ENCODE measurements around the gene PLK2. TPM values are rescaled to one million over a fixed set of nuclear protein-coding genes. Genes with fewer than 3 reads are reported as not detected.

Gene PLK2
- total RNA-seq, 1 experiment from 2014 or later = 258 TPM

DNA sequence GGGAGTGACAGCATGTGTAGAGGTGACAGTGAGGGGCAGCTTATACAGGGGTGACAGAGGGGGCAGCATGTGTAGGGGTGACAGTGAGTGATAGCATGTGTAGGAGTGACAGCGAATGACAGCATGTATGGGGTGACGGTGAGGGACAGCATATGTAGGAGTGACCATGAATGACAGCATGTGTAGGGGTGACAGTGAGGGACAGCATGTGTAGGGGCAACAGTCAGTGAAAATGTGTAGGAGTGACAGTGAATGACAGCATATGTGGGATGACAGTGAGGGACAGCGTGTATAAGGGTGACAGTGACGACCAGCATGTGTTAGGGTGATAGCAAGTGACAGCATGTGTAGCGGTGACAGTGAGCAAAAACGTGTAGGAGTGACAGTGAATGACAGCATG, 21.9 kb upstream of the PLK2 start:
- ATAC-seq = no peak
- H3K4me1 ChIP-seq (ENCODE audit: control insufficient read depth, insufficient read depth, low read length) = no peaks in the 10 kb centered on the region
- in situ Hi-C loops (cut with HindIII; ENCODE audit: low pct_unique_long_range_greater_than_20kb, low sequenced_read_pairs) = no loop called here
- no peaks in the 10 kb centered on the region for H3K36me3 ChIP-seq (ENCODE audit: control insufficient read depth, insufficient read depth, low read length)
- no peak overlapping the region for H3K27ac ChIP-seq (ENCODE audit: low read length)
- no TSS peak for BruUV-seq (replicated peaks)
- POLR2A ChIA-PET = no interaction called here
- no peak overlapping the region for H3K4me3 ChIP-seq (ENCODE audit: low read depth in 2 of 2, low read length in 2 of 2)
- intact Hi-C loops (cut with micrococcal nuclease; ENCODE audit: unreplicated experiment) = no loop called here
- TF ChIP-seq POLR2AphosphoS5 (IDR thresholded peaks at IDR 0.05; ENCODE audit: low read depth, low read length) (no peak), SIN3A (IDR thresholded peaks at IDR 0.05; ENCODE audit: borderline replicate concordance, insufficient read depth, low read depth, low read length) (no peak), TCF7L2 (IDR thresholded peaks at IDR 0.05; ENCODE audit: low read depth, low read length) (no peak)
- TF ChIP-seq, protein P1, sequence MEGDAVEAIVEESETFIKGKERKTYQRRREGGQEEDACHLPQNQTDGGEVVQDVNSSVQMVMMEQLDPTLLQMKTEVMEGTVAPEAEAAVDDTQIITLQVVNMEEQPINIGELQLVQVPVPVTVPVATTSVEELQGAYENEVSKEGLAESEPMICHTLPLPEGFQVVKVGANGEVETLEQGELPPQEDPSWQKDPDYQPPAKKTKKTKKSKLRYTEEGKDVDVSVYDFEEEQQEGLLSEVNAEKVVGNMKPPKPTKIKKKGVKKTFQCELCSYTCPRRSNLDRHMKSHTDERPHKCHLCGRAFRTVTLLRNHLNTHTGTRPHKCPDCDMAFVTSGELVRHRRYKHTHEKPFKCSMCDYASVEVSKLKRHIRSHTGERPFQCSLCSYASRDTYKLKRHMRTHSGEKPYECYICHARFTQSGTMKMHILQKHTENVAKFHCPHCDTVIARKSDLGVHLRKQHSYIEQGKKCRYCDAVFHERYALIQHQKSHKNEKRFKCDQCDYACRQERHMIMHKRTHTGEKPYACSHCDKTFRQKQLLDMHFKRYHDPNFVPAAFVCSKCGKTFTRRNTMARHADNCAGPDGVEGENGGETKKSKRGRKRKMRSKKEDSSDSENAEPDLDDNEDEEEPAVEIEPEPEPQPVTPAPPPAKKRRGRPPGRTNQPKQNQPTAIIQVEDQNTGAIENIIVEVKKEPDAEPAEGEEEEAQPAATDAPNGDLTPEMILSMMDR (IDR thresholded peaks at IDR 0.05) = no peak
- TF ChIP-seq, protein P2, sequence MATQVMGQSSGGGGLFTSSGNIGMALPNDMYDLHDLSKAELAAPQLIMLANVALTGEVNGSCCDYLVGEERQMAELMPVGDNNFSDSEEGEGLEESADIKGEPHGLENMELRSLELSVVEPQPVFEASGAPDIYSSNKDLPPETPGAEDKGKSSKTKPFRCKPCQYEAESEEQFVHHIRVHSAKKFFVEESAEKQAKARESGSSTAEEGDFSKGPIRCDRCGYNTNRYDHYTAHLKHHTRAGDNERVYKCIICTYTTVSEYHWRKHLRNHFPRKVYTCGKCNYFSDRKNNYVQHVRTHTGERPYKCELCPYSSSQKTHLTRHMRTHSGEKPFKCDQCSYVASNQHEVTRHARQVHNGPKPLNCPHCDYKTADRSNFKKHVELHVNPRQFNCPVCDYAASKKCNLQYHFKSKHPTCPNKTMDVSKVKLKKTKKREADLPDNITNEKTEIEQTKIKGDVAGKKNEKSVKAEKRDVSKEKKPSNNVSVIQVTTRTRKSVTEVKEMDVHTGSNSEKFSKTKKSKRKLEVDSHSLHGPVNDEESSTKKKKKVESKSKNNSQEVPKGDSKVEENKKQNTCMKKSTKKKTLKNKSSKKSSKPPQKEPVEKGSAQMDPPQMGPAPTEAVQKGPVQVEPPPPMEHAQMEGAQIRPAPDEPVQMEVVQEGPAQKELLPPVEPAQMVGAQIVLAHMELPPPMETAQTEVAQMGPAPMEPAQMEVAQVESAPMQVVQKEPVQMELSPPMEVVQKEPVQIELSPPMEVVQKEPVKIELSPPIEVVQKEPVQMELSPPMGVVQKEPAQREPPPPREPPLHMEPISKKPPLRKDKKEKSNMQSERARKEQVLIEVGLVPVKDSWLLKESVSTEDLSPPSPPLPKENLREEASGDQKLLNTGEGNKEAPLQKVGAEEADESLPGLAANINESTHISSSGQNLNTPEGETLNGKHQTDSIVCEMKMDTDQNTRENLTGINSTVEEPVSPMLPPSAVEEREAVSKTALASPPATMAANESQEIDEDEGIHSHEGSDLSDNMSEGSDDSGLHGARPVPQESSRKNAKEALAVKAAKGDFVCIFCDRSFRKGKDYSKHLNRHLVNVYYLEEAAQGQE (IDR thresholded peaks at IDR 0.05; ENCODE audit: insufficient read depth in 1 of 2, low read depth in 2 of 2, low read length in 1 of 2) = no peak
- CTCF ChIA-PET = no interaction called here
- no peaks in the 10 kb centered on the region for H3K9me3 ChIP-seq (ENCODE audit: control insufficient read depth, insufficient read depth, low read depth, low read length)
- no peak for DNase-seq (ENCODE audit: low read depth, low spot score)
- H3K27me3 ChIP-seq (ENCODE audit: control insufficient read depth, insufficient read depth, low read length) = peaks cover 7% of the 10 kb centered on the region

DNA sequence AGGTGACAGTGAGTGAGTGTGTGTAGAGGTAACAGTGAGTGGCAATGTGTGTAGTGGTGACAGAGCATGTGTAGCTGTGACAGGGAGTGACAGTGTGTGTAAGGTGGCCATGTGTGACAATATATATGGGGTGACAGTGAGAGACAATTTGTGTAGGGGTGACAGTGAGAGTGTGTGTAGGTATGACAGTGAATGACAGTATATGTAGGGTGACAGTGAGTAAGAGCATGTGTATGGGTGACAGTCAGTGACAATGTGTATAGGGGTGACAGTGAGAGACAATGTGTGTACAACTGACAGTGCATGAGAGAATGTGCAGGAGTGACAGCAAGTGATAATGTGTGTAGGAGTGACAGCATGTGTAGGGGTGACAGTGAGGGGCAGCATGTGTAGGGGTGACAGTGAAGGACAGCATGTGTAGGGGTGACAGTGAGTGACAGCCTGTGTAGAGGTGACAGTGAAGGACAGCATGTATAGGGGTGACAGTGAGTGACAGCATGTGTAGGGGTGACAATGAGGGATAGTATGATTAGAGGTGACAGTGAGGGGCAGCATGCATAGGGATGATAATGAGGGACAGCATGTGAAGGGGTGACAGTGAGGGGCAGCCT, 21.3 kb upstream of the PLK2 start:
- TF ChIP-seq TCF7L2 (IDR thresholded peaks at IDR 0.05; ENCODE audit: low read depth, low read length) (no peak), SIN3A (IDR thresholded peaks at IDR 0.05; ENCODE audit: borderline replicate concordance, insufficient read depth, low read depth, low read length) (no peak), POLR2AphosphoS5 (IDR thresholded peaks at IDR 0.05; ENCODE audit: low read depth, low read length) (no peak)
- TF ChIP-seq, protein P2 (IDR thresholded peaks at IDR 0.05; ENCODE audit: insufficient read depth in 1 of 2, low read depth in 2 of 2, low read length in 1 of 2) = no peak
- TF ChIP-seq, protein P1 (IDR thresholded peaks at IDR 0.05) = no peak
- no TSS peak for BruUV-seq (replicated peaks)
- no peaks in the 10 kb centered on the region for H3K36me3 ChIP-seq (ENCODE audit: control insufficient read depth, insufficient read depth, low read length)
- CTCF ChIA-PET = no interaction called here
- no peaks in the 10 kb centered on the region for H3K9me3 ChIP-seq (ENCODE audit: control insufficient read depth, insufficient read depth, low read depth, low read length)
- no peak overlapping the region for H3K4me3 ChIP-seq (ENCODE audit: low read depth in 2 of 2, low read length in 2 of 2)
- POLR2A ChIA-PET = no interaction called here
- in situ Hi-C loops (cut with HindIII; ENCODE audit: low pct_unique_long_range_greater_than_20kb, low sequenced_read_pairs) = no loop called here
- DNase-seq (ENCODE audit: low read depth, low spot score) = no peak
- intact Hi-C loops (cut with micrococcal nuclease; ENCODE audit: unreplicated experiment) = no loop called here
- H3K4me1 ChIP-seq (ENCODE audit: control insufficient read depth, insufficient read depth, low read length) = no peaks in the 10 kb centered on the region
- H3K27ac ChIP-seq (ENCODE audit: low read length) = no peak overlapping the region
- peaks cover 5% of the 10 kb centered on the region for H3K27me3 ChIP-seq (ENCODE audit: control insufficient read depth, insufficient read depth, low read length)
- no peak for ATAC-seq

Measured in Panc1 (cell line).